Measurements from ENCODE around the gene SPINK13. TPM values are rescaled to one million over a fixed set of nuclear protein-coding genes. Genes with fewer than 3 reads are reported as not detected.

Gene SPINK13
- total and polyA plus RNA-seq, 4 experiments from 2014 or later = not detected

Other genes with a start within 250 kb of the SPINK13 start
- gene SPINK5, start 204.8 kb upstream of the SPINK13 start, total RNA-seq = not detected
- not detected for gene SPINK5, start 204.8 kb upstream of the SPINK13 start, polyA plus RNA-seq
- not detected for gene SPINK14, start 100.2 kb upstream of the SPINK13 start, total RNA-seq
- not detected for gene SPINK14, start 100.2 kb upstream of the SPINK13 start, polyA plus RNA-seq
- not detected for gene SPINK6, start 65.8 kb upstream of the SPINK13 start, total RNA-seq
- not detected for gene SPINK6, start 65.8 kb upstream of the SPINK13 start, polyA plus RNA-seq
- gene MARCOL, start 30.3 kb upstream of the SPINK13 start, total RNA-seq = not detected
- not detected for gene MARCOL, start 30.3 kb upstream of the SPINK13 start, polyA plus RNA-seq
- gene SPINK7, start 43.6 kb downstream of the SPINK13 start, total RNA-seq = not detected
- not detected for gene SPINK7, start 43.6 kb downstream of the SPINK13 start, polyA plus RNA-seq
- gene SPINK9, start 66.8 kb downstream of the SPINK13 start, total RNA-seq = not detected
- not detected for gene SPINK9, start 66.8 kb downstream of the SPINK13 start, polyA plus RNA-seq
- gene FBXO38, start 115.2 kb downstream of the SPINK13 start, total RNA-seq = 10 to 100 TPM; 77.3 to 78.3 TPM
- 10 to 100 TPM in 1 of 2 donors, 1 to 10 TPM in 1; 7.6 to 24.3 TPM for gene FBXO38, start 115.2 kb downstream of the SPINK13 start, polyA plus RNA-seq